ENCODE measurements around the gene CYTH4.

Gene CYTH4

DNA sequence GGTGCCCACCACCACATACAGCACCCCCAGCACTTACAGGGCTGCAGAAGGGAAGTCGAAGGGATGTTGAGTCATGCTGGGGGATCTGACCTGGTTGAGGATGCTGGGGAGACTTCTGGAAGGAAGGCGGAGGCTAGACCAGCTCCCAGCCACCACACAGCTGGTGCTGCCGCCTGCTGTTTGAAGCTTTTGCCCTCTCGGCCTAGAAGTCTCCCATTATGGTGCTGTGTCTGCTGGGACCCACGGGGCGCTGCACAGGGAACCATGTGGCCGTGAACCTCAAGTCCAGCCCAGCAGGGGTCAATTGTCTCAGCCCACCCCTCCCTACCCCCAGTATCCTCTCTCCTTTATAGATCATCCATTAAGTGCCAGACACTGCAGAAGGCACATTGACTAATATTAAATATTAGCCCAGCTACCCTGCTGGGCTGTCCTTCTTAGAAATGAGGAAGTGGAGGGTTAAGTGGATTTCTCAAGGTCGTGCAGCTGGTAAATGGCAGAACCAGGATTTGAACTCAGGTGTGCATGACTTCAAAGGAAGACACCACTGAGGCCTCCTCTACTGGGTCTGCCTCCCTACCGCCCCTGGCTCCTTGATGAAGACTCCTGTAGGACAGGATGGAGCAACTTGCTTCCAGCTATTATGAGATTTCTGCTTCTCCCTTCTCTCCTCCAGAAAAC is 49.7 kb downstream of the CYTH4 start:
- H3K27me3 ChIP-seq (ENCODE audit: insufficient read depth, low read length), result peaks cover 62% of the 10 kb centered on the region

DNA sequence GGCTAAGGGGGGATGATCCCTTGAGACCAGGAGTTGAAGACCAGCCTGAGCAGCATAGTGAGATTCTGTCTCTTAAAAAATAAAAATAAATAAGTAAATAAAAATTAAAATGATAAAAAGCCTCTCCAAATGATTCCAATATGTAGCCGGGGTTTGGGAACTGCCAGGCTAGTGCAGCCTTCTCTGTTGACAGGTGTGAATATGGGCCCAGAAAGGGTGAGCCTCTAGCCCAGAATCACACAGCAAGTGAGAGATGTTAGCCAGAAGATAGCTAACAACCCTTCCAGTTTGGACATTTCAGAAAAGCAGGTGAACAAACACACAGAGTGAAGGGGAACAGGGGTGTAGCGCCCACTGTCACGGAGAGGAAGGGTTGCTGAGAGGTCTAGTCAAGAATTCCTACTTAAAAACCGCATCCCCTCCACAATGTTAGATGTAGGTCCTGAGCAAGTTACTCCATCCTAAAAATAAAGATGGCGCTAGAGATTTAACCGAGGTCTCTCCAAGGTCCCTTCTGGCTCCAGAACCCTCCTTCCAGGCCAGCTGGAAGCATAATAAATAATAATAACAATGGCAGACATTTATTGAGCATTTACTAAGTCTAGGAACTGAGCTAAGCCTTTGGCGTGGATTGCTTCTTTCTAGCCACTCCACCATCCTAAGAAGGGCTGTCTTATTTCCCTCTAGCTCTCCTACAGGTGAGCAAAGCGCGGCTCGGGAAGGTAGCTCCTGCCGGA is 51.6 kb downstream of the CYTH4 start:
- Histone ChIP-seq H3K9me3 (ENCODE audit: low read length) (no peaks in the 10 kb centered on the region), H2AFZ (ENCODE audit: low read depth, low read length) (no peak overlapping the region), H3K36me3 (ENCODE audit: insufficient read depth, low read length) (no peaks in the 10 kb centered on the region), H3K27me3 (ENCODE audit: insufficient read depth, low read length) (peaks cover 71% of the 10 kb centered on the region), H3K4me1 (ENCODE audit: insufficient read depth, low read length) (peaks cover 11% of the 10 kb centered on the region), H3K4me3 (ENCODE audit: low read length) (no peak overlapping the region)

More for the DNA sequence above, 49.7 kb downstream of the CYTH4 start:
- no peak overlapping the region for H2AFZ ChIP-seq (ENCODE audit: low read depth, low read length)
- H3K4me1 ChIP-seq (ENCODE audit: insufficient read depth, low read length), result peaks cover 11% of the 10 kb centered on the region
- H3K4me3 ChIP-seq (ENCODE audit: low read length), result no peak overlapping the region
- no peaks in the 10 kb centered on the region for H3K36me3 ChIP-seq (ENCODE audit: insufficient read depth, low read length)
- H3K9me3 ChIP-seq (ENCODE audit: low read length), result no peaks in the 10 kb centered on the region

DNA sequence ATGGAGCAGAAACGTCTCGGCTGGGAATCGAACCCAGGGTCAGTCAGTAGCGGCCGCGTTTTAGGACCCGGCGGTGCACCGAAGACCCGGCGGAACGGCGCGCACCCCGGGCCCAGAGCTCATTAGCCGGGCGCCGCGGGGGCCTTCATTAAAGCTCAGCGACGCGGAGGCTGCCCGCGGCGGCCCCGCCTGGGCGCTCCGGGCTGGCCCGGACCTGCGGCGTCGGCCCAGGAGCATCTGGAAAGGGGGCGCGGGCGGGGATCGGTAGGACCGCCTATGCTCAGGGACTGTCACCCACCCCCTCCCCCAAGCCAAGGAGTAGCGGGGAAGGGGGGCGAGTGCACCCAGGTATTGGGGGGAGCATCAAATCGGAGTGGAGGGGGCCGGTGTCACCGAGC is 52.2 kb downstream of the CYTH4 start:
- H3K9me3 ChIP-seq (ENCODE audit: low read length), result no peaks in the 10 kb centered on the region
- peaks cover 76% of the 10 kb centered on the region for H3K27me3 ChIP-seq (ENCODE audit: insufficient read depth, low read length)
- H2AFZ ChIP-seq (ENCODE audit: low read depth, low read length), result no peak overlapping the region
- no peak overlapping the region for H3K4me3 ChIP-seq (ENCODE audit: low read length)
- peaks cover 6% of the 10 kb centered on the region for H3K4me1 ChIP-seq (ENCODE audit: insufficient read depth, low read length)
- no peaks in the 10 kb centered on the region for H3K36me3 ChIP-seq (ENCODE audit: insufficient read depth, low read length)

DNA sequence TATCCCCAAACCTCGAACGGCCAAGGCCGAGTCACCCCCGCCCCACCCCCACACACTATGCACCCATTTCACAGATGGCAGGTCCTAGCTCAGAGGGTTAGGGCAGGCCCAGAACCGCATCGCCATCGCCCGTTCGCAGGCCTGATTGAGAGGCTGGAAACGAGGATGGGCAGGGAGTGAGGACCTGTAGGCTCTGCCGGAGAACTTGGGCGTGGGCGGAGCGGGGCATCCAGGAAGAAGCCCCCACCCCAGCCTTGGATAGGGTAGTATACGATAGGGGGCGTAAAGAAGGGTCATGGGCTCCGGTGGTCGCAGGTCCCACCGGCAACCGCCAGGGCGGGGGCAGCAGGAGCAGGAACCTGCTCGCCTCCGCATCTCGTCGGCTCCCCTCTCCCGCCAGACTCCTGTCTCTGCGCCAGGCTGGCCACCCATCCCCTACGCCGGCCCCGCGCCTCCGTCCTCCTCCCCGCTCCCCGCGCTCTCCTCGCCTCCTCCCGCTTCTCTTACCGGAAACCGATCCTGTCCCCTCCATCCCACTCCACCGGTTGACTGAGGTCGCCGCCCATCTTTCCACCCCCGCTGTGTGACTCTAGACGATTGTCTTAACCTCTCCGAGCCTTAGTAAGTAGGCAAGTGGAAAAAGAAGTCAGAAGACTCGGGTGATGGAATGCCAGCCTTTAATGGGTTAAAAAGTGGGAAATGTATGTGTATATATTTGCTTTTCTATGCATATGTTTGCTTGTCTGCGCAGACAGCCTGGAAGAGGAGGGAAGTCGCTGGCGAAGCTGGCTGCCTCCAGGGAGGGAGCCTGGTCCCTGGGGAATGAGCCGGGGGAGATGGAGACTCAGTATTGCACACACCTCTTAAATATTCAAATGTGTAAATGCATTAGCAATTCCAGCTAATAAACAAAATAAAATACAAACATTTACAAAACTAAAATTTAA is 52.8 kb downstream of the CYTH4 start:
- Histone ChIP-seq H3K4me1 (ENCODE audit: insufficient read depth, low read length) (peaks cover 3% of the 10 kb centered on the region), H3K27me3 (ENCODE audit: insufficient read depth, low read length) (peaks cover 83% of the 10 kb centered on the region)

DNA sequence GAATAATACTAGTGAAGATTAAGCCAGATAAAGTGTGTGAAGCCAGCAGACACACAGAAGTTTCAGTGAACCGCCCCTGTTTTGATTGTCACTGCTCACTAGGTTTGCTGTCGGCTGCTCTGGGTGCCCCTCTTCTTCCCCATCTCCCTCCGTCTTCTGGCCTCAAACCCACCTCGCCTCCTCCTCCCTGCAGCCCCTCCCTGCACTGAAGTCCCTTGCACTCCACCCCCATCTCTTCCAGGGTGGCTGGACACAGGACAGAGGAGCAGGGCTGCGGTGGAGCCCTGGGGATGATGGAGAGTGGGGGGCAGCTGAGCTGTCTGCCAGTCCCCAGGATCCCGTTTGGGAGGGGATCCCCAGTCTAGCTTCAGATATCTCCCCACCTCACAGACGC is 53.5 kb downstream of the CYTH4 start:
- peaks cover 90% of the 10 kb centered on the region for H3K27me3 ChIP-seq (ENCODE audit: insufficient read depth, low read length)
- no peaks in the 10 kb centered on the region for H3K4me1 ChIP-seq (ENCODE audit: insufficient read depth, low read length)
- H3K4me3 ChIP-seq (ENCODE audit: low read length), result no peak overlapping the region
- no peaks in the 10 kb centered on the region for H3K36me3 ChIP-seq (ENCODE audit: insufficient read depth, low read length)
- H2AFZ ChIP-seq (ENCODE audit: low read depth, low read length), result no peak overlapping the region
- H3K9me3 ChIP-seq (ENCODE audit: low read length), result no peaks in the 10 kb centered on the region

More for the DNA sequence above, 52.8 kb downstream of the CYTH4 start:
- Histone ChIP-seq H2AFZ (ENCODE audit: low read depth, low read length) (no peak overlapping the region), H3K4me3 (ENCODE audit: low read length) (no peak overlapping the region), H3K9me3 (ENCODE audit: low read length) (no peaks in the 10 kb centered on the region), H3K36me3 (ENCODE audit: insufficient read depth, low read length) (no peaks in the 10 kb centered on the region)

DNA sequence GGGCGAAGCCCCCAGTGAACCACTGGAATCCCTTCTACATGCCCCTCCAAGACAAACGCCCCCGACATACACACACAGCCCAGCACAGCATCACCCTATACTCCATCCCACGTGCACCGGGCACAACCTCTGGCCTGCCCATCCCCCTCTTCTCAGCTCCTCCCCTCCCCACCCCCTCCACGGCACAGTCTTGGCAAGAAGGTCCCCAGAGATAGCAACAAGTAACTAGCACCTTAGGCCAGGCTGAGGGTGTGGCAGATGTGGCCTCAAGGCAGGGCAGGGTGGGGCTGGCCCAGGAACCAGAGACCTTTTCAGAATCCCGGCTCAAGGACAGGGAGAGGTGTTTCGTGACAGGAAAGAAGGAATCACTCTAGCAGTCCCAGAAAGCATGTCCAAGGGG is 54.3 kb downstream of the CYTH4 start:
- Histone ChIP-seq H3K36me3 (ENCODE audit: insufficient read depth, low read length) (no peaks in the 10 kb centered on the region), H3K4me3 (ENCODE audit: low read length) (no peak overlapping the region), H3K9me3 (ENCODE audit: low read length) (no peaks in the 10 kb centered on the region), H3K27me3 (ENCODE audit: insufficient read depth, low read length) (peaks cover 90% of the 10 kb centered on the region), H2AFZ (ENCODE audit: low read depth, low read length) (no peak overlapping the region), H3K4me1 (ENCODE audit: insufficient read depth, low read length) (no peaks in the 10 kb centered on the region)

DNA sequence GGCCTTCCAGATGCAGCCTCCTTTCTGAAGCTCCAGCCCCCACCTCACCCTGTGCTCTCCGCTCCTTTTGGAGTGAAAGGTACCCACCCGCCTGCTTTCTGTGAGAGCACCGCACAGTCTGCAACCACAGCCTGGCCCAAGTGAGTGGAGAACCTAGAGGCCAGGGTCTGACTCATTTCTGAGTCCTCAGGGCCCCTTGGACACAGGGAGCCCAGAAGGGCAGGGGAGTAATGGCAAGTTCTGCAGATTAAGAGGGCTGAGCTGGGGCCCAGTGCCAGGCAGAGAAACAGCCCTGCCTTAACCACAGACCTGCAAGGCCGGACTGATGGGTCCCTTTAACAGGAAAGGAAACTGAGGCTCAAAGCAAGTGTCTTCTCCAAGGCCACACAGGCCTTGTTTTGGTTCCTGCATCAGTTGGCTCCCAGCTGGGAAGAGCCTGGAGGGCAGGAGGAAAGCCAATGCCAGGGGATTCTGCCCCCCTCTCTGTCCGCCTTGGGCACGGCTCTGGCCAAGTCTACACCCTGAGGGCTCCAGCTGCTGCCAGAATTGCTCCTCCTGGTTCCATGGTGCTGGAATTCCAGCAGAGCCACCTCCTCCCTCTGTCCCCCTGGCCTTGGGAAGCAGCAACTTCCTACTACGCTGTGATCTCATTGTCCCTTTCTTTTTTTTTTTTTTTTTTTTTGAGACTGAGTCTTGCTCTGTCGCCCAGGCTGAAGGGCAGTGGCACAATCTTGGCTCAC is 55.1 kb downstream of the CYTH4 start:
- H3K4me3 ChIP-seq (ENCODE audit: low read length), result no peak overlapping the region
- no peaks in the 10 kb centered on the region for H3K9me3 ChIP-seq (ENCODE audit: low read length)
- H3K27me3 ChIP-seq (ENCODE audit: insufficient read depth, low read length), result peaks cover 90% of the 10 kb centered on the region

DNA sequence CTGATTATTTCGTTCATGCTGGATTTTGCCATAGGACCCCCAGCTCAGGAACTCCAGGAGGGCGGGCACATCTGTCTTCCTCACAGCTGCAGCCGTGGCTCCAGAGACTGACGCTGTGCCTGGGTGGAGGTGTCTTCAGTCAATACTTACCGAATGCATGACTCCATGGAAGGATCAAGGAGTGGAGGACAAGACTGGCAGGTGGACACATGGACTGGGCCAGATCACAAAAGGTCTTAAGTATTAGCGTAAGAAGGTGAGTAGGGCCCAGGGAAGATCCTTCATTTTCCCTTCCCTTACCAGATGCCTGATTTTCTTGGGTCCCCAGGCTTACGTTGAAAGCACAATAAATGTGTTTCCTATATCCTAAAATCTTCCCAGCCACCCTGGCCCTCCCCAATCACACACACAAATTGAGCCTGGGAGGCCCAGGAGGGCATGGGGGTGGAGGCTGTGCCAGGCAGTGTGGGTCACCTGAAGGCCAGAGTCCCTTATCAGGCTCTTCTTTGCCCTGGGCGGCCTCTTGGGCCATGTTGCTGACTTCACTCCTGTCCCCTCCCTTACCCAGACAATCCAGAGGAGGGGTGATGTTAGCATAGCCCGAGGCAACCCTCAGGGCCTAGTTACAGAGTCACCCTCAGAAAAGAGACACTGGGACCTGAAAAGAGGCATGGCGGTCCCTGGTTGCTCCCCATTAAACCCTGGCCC is 56.4 kb downstream of the CYTH4 start:
- Histone ChIP-seq H3K27me3 (ENCODE audit: insufficient read depth, low read length) (peaks cover 84% of the 10 kb centered on the region), H3K9me3 (ENCODE audit: low read length) (no peaks in the 10 kb centered on the region), H3K4me3 (ENCODE audit: low read length) (no peak overlapping the region), H3K4me1 (ENCODE audit: insufficient read depth, low read length) (no peaks in the 10 kb centered on the region), H2AFZ (ENCODE audit: low read depth, low read length) (no peak overlapping the region), H3K36me3 (ENCODE audit: insufficient read depth, low read length) (no peaks in the 10 kb centered on the region)

More for the DNA sequence above, 55.1 kb downstream of the CYTH4 start:
- Histone ChIP-seq H3K36me3 (ENCODE audit: insufficient read depth, low read length) (no peaks in the 10 kb centered on the region), H3K4me1 (ENCODE audit: insufficient read depth, low read length) (no peaks in the 10 kb centered on the region), H2AFZ (ENCODE audit: low read depth, low read length) (no peak overlapping the region)

DNA sequence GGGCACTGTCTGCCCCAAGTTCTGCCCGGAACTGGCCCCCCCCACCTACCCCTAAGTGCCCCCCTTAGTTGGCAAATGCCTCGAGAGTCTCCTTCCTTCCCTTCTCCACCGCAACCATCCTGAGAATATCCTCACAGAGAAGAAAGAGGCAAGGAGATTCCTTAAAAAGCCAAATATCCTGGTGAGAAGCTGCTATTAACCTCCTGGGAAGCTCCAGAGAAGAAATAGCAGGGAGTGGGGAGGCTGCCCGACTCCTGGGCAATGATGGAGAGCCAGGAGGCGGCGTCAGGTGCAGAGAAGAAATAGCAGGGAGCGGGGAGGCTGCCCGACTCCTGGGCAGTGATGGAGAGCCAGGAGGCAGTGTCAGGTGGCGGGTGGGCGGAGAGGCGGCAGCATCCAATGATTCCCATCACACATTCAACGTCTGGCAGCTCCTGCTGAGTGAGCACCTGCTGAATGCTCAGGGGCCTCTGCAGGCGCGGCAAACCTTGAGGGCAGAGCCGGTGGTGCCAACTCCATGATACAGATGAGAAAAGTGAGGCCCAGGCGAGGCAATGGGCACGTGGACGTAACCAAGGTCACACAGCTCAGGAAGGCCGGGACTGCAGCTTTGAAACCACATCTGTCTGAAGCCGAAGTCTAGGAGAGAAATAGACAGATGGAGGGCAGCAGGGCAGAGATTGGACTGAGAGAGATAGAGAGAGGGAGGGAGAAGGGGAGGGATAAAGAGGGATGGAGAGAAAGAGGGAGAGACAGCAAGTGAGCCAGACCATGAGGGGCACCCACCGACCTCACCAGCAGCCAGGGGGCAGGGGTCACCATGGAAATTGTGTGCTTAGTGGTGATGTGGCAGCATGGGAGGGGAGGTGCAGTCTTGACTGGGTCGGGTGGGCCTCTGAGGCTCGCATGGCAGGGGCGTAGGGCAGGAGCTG is 58.3 kb downstream of the CYTH4 start:
- H3K27me3 ChIP-seq (ENCODE audit: insufficient read depth, low read length), result peaks cover 65% of the 10 kb centered on the region
- H3K4me3 ChIP-seq (ENCODE audit: low read length), result no peak overlapping the region
- H3K9me3 ChIP-seq (ENCODE audit: low read length), result no peaks in the 10 kb centered on the region
- no peak overlapping the region for H2AFZ ChIP-seq (ENCODE audit: low read depth, low read length)
- H3K4me1 ChIP-seq (ENCODE audit: insufficient read depth, low read length), result no peaks in the 10 kb centered on the region
- H3K36me3 ChIP-seq (ENCODE audit: insufficient read depth, low read length), result no peaks in the 10 kb centered on the region

DNA sequence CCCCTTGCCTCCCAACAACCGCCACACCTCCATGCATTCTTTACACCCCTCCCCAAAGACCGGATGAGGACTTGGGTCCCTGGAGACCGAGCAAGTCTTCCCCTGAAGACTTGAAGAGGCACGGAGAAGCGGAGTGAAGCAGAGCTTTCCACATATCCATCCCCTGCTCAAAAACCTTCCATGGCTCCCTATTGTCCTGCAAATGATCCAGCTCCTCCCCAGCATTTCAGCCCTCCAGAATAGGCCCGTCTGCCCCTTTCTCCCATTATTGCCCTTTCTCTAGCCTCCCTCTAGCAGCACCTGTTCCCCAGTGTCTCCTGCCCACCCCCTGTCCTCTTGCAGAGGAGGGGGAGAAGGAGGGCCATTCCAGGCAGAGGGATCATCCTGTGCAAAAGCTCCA is 59.8 kb downstream of the CYTH4 start:
- H3K4me3 ChIP-seq (ENCODE audit: low read length), result no peak overlapping the region
- no peaks in the 10 kb centered on the region for H3K9me3 ChIP-seq (ENCODE audit: low read length)
- peaks cover 58% of the 10 kb centered on the region for H3K27me3 ChIP-seq (ENCODE audit: insufficient read depth, low read length)
- H2AFZ ChIP-seq (ENCODE audit: low read depth, low read length), result no peak overlapping the region
- H3K36me3 ChIP-seq (ENCODE audit: insufficient read depth, low read length), result no peaks in the 10 kb centered on the region
- no peaks in the 10 kb centered on the region for H3K4me1 ChIP-seq (ENCODE audit: insufficient read depth, low read length)

DNA sequence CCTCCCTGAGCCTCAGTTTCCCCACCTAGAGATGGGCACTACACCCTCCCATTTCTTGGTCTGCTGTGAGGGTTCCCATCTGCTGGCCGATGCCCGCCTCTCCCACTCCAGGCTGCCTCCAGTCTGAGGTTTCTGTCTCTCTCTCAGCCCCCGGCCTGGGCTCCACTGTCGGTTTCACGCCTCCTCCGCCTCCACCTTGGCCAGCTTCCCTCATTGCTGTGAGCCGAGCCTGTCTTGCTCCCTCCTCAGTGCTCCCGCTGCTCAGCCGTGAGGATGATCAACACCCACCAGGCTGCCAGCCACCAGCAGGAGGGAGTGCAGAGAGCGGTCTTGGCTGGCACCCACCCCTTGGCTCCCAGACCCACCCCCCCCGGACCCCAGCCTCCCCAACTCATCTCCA is 61.0 kb downstream of the CYTH4 start:
- Histone ChIP-seq H3K4me3 (ENCODE audit: low read length) (no peak overlapping the region), H2AFZ (ENCODE audit: low read depth, low read length) (no peak overlapping the region), H3K36me3 (ENCODE audit: insufficient read depth, low read length) (no peaks in the 10 kb centered on the region), H3K4me1 (ENCODE audit: insufficient read depth, low read length) (no peaks in the 10 kb centered on the region), H3K27me3 (ENCODE audit: insufficient read depth, low read length) (peaks cover 53% of the 10 kb centered on the region), H3K9me3 (ENCODE audit: low read length) (no peaks in the 10 kb centered on the region)

Measured in neuron (in vitro differentiated cells).